Measurements from ENCODE around the gene ZNF865.

DNA sequence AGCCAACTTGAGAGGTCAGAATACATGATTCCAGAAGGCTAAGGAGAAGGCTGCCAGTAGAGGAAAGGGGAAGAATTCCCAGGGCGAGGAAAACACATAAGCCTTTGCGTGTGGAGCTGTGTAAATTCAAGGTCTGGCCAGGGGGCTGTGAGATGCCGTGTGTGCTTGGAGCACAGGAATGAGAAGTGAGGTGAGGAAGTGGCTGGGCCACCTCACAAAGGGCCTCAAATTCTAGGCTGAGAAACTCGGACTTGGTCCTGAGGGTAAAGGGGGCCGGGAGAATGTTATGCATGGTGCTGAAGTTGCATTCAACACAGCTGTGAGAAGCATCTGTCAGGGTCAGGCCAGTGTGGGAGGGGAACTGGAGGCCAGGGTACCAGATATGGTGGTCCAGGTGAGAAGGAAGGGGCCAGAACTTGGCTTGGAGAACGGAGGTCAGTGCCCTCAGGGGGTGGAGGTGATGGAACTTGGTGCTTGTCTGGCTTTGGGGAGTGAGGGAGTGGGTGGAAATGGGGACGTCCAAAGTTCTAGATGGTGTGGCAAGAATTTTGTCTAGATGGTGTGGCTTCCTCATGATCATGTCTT is 30.5 kb downstream of the ZNF865 start:
- TF ChIP-seq, protein P1, sequence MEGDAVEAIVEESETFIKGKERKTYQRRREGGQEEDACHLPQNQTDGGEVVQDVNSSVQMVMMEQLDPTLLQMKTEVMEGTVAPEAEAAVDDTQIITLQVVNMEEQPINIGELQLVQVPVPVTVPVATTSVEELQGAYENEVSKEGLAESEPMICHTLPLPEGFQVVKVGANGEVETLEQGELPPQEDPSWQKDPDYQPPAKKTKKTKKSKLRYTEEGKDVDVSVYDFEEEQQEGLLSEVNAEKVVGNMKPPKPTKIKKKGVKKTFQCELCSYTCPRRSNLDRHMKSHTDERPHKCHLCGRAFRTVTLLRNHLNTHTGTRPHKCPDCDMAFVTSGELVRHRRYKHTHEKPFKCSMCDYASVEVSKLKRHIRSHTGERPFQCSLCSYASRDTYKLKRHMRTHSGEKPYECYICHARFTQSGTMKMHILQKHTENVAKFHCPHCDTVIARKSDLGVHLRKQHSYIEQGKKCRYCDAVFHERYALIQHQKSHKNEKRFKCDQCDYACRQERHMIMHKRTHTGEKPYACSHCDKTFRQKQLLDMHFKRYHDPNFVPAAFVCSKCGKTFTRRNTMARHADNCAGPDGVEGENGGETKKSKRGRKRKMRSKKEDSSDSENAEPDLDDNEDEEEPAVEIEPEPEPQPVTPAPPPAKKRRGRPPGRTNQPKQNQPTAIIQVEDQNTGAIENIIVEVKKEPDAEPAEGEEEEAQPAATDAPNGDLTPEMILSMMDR (IDR thresholded peaks at IDR 0.05), result no peak
- TF ChIP-seq POLR2A (IDR thresholded peaks at IDR 0.05), result no peak

Data from Peyer's patch (tissue), 4 donors.